Glomerular visceral epithelial cell (primary cell): ENCODE results near the gene RAD51B.
"Not testable (repeated sequence)": the region's sequence is repeated elsewhere in the genome, so short reads cannot be mapped to it uniquely, and the experiment has no call there.

Experiments used
- DNase-seq: peaks from one replicate; pipeline ENCODE4 v3.0.0-alpha.2; 2016; ENCODE audit errors: extremely low spot score

RAD51B gene

GRCh38 chr14:67949771-67950170 lies 130.2 kb downstream of the RAD51B start:
- no peak for DNase-seq

GRCh38 chr14:67950386-67950785 lies 130.8 kb downstream of the RAD51B start:
- DNase-seq, result no peak

GRCh38 chr14:67951529-67952135 lies 132.1 kb downstream of the RAD51B start:
- no peak for DNase-seq

- DNase-seq, result no peak
Measured at GRCh38 chr14:67952381-67952780, 132.8 kb downstream of the RAD51B start.

- no peak for DNase-seq
Measured at GRCh38 chr14:67952786-67953185, 133.2 kb downstream of the RAD51B start.

- no peak for DNase-seq
Measured at GRCh38 chr14:67955261-67955660, 135.7 kb downstream of the RAD51B start.

- DNase-seq, result no peak
Measured at GRCh38 chr14:67957946-67958345, 138.4 kb downstream of the RAD51B start.

- DNase-seq, result no peak
Measured at GRCh38 chr14:67961676-67962075, 142.1 kb downstream of the RAD51B start.

- no peak for DNase-seq
Measured at GRCh38 chr14:67962215-67962644, 142.7 kb downstream of the RAD51B start.

- no peak for DNase-seq
Measured at GRCh38 chr14:67963545-67963944, 144.0 kb downstream of the RAD51B start.

GRCh38 chr14:67963960-67964812 lies 144.6 kb downstream of the RAD51B start:
- DNase-seq, result no peak

- no peak for DNase-seq
Measured at GRCh38 chr14:67965696-67966095, 146.1 kb downstream of the RAD51B start.

- no peak for DNase-seq
Measured at GRCh38 chr14:67967206-67967605, 147.6 kb downstream of the RAD51B start.

GRCh38 chr14:67967970-67968369 lies 148.4 kb downstream of the RAD51B start:
- not testable (repeated sequence) for DNase-seq

GRCh38 chr14:67970923-67971322 lies 151.3 kb downstream of the RAD51B start:
- no peak for DNase-seq

GRCh38 chr14:67971627-67972625 lies 152.3 kb downstream of the RAD51B start:
- no peak for DNase-seq

GRCh38 chr14:67973436-67973835 lies 153.9 kb downstream of the RAD51B start:
- DNase-seq, result no peak

GRCh38 chr14:67975470-67975869 lies 155.9 kb downstream of the RAD51B start:
- DNase-seq, result no peak

- DNase-seq, result no peak
Measured at GRCh38 chr14:67977434-67978034, 158.0 kb downstream of the RAD51B start.

- DNase-seq, result no peak
Measured at GRCh38 chr14:67978749-67979148, 159.2 kb downstream of the RAD51B start.
